CD4-positive, alpha-beta T cell treated with Interleukin-15 for 4 hours (primary cell): Measurements from ENCODE around the gene ABCC11.
A peak's percentile ranks its signal among the peaks of the same experiment; 100 is the strongest.
"Not testable (repeated sequence)": the region's sequence is repeated elsewhere in the genome, so short reads cannot be mapped to it uniquely, and the experiment has no call there.

Experiments
- DNase-seq: peaks from one replicate; pipeline ENCODE4 v3.0.0-alpha.2; 2020; ENCODE audit warnings: low spot score

Gene ABCC11

DNA sequence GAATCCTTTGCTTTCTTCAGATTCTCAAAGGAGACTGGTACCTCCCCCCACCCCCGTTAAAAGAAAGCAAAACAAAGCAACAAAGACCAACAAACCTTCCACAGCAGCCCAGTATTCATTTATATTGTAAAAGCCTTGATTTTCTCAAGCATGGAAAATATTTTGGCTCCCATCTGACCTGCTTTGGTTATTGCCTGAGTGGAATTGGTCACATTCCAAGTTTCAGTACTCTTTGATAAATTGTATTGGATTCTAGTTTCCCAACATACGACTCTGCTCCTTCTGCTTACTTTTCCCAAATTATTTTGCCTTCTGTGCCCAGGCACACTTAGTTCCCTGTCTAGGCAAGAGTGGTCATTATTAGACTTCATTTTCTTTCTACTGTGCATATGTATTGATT, 1.3 kb downstream of the ABCC11 start:
- DNase-seq = no peak

- DNase-seq = no peak
These were observed 2.5 kb downstream of the ABCC11 start for GRCh38 chr16:48244863-48245195.

- peak; percentile 93 for DNase-seq
These were observed 3.1 kb downstream of the ABCC11 start, which contains the start of gene LONP2 for GRCh38 chr16:48244080-48244862. TSS of gene LONP2 (plus strand) at chr16:48244300. CDS start at chr16:48244389, 89 bp downstream.

DNA sequence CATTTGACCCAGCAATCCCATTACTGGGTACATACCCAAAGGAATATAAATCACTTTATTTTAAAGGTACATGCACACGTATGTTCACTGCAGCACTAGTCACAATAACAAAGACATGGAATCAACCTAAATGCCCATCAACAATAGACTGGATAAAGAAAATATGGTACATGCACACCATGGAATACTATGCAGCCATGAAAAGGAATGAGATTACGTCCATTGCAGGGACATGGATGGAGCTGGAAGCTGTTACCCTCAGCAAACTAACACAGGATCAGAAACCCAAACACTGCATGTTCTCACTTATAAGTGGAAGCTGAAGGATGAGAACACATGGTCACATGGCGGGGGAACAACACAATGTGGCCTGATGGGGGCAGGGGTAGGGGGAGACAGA, 7.2 kb downstream of the ABCC11 start:
- not testable (repeated sequence) for DNase-seq

DNA sequence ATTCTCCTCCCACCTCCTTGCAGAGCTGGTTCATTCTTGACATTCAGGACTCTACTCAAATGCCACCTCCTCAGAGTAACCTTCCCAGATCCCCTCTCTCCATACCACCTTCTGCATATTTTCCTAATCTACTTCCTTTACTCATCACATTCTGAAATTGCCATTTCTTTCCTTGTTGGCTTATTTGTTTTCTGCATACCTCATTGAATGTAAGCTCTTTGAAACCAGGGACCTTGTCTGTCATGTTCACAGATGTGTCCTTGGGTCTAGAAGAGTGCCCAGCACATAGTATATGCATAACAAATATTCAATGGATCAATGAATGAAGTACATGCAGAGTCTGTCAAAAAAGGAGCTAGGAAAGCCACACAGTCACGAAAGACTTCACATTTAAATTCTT, 11.1 kb downstream of the ABCC11 start:
- DNase-seq = no peak

GRCh38 chr16:48235556-48236136, 11.7 kb downstream of the ABCC11 start:
- no peak for DNase-seq

- DNase-seq = no peak
These were observed 12.2 kb downstream of the ABCC11 start for GRCh38 chr16:48235058-48235555.

GRCh38 chr16:48234630-48235029, 12.7 kb downstream of the ABCC11 start:
- no peak for DNase-seq

- no peak for DNase-seq
These were observed 14.8 kb downstream of the ABCC11 start for GRCh38 chr16:48232493-48233040.

- no peak for DNase-seq
These were observed 15.4 kb downstream of the ABCC11 start for GRCh38 chr16:48231727-48232492.

DNA sequence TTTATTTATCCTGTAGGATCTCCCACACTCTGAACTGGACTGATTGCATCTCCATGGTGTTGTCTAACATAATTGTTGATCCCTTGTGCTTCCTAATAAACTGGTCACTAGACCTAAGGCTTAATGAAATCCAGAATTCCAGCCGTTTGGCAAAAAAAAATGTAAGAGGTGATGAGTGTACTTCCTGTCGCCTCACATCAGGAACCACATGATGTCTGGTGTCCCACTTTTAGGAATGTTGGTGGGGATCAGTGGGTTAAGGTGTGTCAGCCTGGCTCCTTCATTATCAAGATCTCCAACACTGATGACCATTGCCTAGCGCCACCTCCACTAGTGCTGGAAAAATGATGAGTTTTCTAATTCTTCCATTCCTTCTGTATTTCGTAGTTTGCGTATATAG, 21.9 kb downstream of the ABCC11 start:
- no peak for DNase-seq

DNA sequence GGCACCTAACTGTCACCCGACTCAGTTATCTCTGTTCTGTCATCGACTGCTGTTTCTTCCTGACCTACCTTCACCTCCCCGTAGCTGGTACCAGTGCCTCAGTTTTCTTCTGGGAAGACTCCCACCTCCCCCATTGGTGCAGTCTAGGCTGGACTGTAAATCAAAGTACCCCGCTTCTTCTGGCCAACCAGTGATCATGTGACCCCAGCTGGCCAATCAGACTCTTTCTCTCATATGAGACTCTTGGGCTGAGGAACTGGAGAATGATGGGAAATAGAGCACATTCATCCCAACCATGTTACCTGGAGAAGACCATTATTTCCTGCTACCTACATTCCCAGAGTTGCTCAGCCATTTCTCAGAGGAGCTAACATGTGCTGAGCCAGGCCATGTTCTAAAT, 23.8 kb downstream of the ABCC11 start:
- no peak for DNase-seq

DNA sequence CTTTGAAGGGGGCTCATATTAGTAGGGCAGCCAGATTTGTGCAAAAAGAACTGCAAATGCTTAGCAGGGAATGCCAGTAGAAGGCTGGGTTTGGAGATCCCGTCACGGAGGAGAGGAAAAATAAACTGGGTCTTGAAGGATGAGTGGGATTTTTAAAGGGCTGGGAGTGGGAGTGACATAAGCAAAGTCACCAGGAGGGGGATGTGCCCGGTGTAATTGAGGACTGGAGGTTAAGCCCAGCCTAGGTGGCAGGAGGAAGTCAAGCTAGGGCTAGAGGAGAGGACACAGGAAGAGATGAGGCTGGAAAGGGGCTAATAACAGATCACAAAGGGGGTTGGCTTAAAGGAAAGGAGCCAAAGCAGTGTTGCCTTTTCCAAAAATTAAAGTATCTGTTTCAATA, 26.4 kb downstream of the ABCC11 start:
- no peak for DNase-seq

GRCh38 chr16:48218473-48218872, 28.9 kb downstream of the ABCC11 start:
- DNase-seq = no peak

- no peak for DNase-seq
These were observed 29.6 kb downstream of the ABCC11 start for GRCh38 chr16:48217708-48218107.

DNA sequence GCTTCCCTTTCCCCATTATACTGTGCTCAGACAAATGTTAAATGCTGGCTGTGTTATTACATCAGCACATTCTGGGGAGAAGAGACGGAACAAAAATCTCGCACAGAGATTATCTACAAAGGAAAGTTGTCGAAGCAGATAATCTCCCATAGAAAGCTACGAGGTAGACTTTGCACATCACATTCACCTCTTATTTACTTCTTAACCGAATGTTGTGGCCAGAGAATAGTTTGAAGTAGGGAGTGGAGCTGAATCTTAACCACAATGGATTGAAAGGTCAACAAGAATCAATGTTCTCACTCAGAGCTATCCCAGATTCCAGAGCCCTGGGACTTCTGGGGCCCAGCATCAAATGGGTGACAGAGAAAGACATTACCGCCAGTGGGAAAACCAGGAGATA, 31.6 kb downstream of the ABCC11 start:
- no peak for DNase-seq

GRCh38 chr16:48212033-48212432, 35.3 kb downstream of the ABCC11 start:
- no peak for DNase-seq

- DNase-seq = no peak
These were observed 36.6 kb downstream of the ABCC11 start for GRCh38 chr16:48210747-48211146.

DNA sequence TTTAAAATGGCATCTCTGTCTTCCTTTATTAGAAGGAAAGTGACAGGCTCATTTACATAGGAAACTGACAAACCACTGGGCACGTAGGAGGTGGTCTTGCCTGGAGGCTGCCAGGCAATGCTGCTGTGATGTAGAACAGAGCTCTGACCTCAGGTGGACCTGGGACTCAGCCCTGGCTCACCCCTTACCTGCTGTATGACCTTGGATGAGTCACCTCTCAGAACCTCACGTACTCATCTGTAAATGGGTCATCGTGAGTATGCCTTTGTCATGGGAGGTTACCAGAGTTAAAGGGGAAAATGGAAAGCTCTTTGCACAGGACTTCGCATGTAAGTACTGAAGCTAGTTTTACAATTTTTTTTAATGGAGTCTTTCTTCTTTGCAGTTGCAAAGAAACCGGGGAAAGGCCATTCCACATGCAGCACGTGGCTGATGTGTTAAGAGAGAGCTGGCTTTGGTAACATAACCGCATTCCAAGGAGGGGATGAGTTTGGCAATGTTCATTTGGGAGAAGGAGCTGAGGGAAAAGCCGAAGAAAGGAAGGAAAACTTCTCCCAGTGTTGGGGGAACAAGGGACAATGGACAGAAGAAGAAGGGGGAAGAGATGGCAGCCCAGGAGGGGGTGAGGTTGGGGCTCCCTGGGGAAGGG, 40.6 kb downstream of the ABCC11 start:
- no peak for DNase-seq

DNA sequence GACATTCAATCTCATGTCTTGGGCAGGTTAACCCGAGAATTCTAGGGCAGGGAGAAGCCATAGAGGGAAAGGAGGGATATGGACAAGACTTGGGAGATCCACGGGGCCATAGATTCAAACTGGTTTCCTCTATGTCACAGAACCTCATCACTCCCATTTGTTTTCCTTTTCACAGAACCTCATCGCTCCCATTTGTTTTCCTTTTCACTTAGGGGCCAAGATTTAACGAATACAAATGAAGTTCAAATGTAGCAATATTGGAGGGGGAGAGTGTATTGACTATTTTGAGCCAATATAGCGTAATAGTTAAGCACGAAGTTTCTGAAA, 42.6 kb downstream of the ABCC11 start:
- no peak for DNase-seq

DNA sequence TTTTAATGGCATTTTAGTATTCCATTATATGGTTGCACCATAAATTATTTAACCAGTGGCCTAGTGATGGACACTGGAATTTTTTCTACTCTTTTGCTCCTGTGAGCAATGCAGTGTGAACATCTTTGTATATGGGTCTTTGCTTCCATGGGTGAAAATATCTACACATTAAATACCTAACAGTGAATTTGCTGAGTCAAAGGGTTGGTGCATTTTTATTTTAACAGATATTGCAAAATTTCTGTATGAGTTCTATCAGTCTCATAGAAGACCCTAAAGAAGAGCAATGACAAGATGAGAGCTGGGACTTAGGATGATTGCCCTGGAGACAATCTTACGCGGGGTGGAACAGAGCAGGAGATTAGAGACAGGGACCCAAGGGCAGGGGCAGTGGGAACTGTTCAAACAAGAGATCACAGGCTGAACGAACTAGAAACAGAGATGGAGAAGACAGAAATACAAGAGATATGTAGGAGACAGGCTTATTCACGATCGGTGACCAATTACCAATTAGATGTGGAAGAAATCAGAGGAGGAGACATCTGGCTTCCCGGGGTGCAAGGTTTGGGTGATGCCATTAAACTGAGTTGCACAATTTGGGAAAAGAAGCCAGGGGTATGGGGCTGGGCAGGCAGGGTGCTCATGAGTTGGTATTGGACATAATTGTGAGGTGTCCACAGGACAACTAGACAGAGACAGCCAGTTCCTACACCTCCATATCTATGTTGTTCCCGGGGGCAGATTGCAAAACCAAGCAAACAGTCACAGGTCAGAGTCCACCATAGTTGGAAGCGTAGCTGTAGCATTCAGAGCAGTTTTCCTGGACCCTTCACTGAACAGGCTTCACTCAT, 43.1 kb downstream of the ABCC11 start:
- DNase-seq = no peak
